Activated naive CD8-positive, alpha-beta T cell treated with anti-CD3 and anti-CD28 coated beads, Interleukin-2, amount 10 ng/mL, durations not matched to agents 7 days and 5 days (primary cell): ENCODE results near the gene CLDN9. TPM values are rescaled to one million over a fixed set of nuclear protein-coding genes. Genes with fewer than 3 reads are reported as not detected.

ENCODE experiments used
- ATAC-seq: fragments of 150-1000 bp; cut with Tn5 transposase; one replicate; pipeline ENCODE4 v1.10.0; 2021; ENCODE audit warnings: low read depth, moderate library complexity
- POLR2A ChIA-PET: fragments of 350-600 bp; sonication (Branson Sonifier 250); formaldehyde crosslinking; loops from one replicate; lab custom pipeline; 2021; ENCODE audit warnings: antibody characterized with exemption; lab: Charles Lee
- DNase-seq: peaks from one replicate; pipeline ENCODE4 v3.0.0; 2021
- H3K27ac Mint-ChIP-seq: one replicate; pipeline ENCODE4 v1.8.0; 2022; ENCODE audit warnings: mild to moderate bottlenecking, mixed read lengths
- H3K27me3 Mint-ChIP-seq: one replicate; pipeline ENCODE4 v1.8.0; 2022; ENCODE audit warnings: mild to moderate bottlenecking, moderate library complexity, mixed read lengths
- H3K36me3 Mint-ChIP-seq: one replicate; pipeline ENCODE4 v1.8.0; 2021; ENCODE audit warnings: mild to moderate bottlenecking, mixed read lengths
- H3K4me1 Mint-ChIP-seq: one replicate; pipeline ENCODE4 v1.8.0; 2021; ENCODE audit warnings: mixed read lengths
- H3K4me3 Mint-ChIP-seq: one replicate; pipeline ENCODE4 v1.8.0; 2022; ENCODE audit warnings: mild to moderate bottlenecking, moderate library complexity, mixed read lengths
- H3K9me3 Mint-ChIP-seq: one replicate; pipeline ENCODE4 v1.8.0; 2021; ENCODE audit warnings: mixed read lengths
- total RNA-seq, 2 experiments: library from RNA; stranded (reverse); gene quantifications; one replicate each; pipeline ENCODE4 v1.2.3, GENCODE V29; 2021

CLDN9 gene, protein sequence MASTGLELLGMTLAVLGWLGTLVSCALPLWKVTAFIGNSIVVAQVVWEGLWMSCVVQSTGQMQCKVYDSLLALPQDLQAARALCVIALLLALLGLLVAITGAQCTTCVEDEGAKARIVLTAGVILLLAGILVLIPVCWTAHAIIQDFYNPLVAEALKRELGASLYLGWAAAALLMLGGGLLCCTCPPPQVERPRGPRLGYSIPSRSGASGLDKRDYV
- total RNA-seq, result not detected

DNA sequence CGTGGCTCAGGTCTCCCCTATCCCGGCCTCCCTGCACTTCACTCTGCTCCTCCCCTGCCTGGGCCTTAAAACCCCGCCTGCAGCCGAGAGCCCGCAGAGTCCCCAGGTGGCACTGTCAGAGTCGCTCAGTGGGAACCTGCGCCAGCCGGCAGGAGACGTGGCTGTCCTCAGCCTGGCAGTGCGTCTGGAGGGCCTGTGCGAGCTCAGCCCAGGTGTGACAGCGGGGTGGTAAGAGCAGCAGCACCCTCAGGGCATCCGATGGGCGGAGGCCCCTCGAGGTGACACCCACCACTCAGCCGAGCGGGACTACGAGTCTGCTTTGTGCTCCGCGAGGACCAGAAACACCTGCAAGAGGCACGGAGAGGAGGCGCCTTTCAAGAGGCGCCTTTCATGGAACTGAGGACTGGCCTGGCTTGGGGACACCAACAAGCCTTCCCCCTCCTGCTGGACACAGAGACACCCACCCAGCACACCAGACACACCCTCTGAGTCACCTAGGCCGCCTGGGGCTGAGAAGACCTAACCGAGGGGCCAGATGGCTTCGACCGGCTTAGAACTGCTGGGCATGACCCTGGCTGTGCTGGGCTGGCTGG is at the start of gene CLDN9:
CLDN9 (plus strand) TSS at position 96 of the 593 bp plus-strand sequence; CDS start at position 536, 440 bp downstream.
- Mint-ChIP-seq H3K4me3 (no peak within 1 kb of the TSS), H3K4me1 (peaks cover 10% of the 10 kb centered on the region), H3K27me3 (peaks cover 39% of the 10 kb centered on the region), H3K36me3 (no peaks in the 10 kb centered on the region), H3K27ac (no peak within 1 kb of the TSS), H3K9me3 (no peaks in the 10 kb centered on the region)
- no peak for DNase-seq
- POLR2A ChIA-PET, result no interaction called here
- ATAC-seq, result no peak

DNA sequence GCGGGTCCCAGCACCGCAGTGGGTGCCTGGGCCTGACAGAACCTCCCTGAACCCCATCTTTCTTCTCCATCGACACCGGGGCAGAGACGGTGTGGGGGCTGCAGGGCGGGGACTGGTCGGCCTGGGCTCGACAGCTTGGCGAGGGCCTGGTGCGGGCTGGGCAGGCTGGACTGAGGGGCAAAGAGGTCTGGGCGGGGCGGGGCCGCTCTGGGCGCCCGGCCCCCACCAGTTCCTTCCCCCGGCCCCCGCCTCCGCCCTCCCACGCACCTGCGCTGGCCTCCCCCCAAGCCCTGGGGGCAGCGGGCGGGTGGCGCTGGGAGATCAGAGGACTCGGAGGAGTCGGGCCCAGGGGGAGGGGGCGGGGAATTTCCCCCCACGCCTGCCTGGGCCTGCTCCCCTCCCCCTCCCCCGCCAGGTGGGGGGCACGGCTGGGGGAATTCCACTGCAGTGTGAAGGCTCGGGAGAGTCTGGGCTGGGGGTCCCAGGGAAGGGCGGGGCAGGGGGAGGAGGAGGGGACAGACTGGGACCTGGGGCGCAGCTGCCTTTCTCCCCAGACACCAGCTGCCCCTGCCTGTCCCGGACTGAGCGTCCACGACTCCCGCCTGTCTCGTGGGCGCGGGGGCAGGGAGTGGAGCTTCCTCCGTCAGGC is 49.5 kb upstream of the CLDN9 start:
- H3K4me1 Mint-ChIP-seq, result peaks cover 15% of the 10 kb centered on the region
- peak overlapping the region; percentile 66 for H3K4me3 Mint-ChIP-seq
- POLR2A ChIA-PET, result interaction anchor here (1.2 kb wide), 1 partner anchor 18 kb away, joined by 5 read pairs; the partner anchor contains the start of gene PKMYT1
- H3K27me3 Mint-ChIP-seq, result peaks cover 38% of the 10 kb centered on the region
- no peaks in the 10 kb centered on the region for H3K36me3 Mint-ChIP-seq
- DNase-seq (no peak), ATAC-seq (no peak)
- no peak overlapping the region for H3K27ac Mint-ChIP-seq
- H3K9me3 Mint-ChIP-seq, result no peaks in the 10 kb centered on the region

DNA sequence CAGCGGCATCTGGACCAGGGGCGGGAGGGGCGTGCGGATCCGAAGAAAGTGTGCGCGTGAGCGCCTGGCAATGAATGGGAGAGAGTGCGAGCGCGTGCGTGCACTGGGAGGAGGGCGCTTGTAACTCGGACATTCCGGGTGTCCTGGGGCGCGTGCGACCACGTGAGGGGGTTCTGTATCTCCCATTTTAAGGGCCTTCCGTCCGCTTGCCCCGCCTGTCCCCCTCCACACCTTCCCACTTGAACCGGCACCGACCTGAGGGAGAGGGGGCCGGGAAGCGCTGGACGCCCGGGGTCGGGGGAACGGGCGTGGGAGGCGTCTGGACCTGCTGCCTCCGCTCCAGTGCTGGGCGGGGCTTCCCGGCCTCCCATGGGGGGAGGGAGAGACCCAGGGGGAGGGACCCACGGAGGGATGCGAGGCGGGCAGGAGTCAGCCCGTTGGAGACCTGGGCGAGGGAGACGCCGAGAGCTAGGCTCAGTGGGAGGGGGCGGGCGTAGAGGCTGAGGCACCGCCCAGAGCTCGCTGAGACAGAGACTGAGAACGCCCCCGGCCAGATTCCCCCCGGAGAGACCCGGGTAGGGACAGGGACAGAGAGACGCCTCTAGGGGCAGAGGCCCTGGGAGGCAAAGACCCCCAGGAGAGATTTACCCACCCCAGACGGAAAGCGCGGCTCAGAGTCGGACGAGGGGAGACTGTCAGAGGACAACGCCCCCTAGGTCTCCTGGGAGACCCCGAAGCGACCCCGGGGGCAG is 48.8 kb upstream of the CLDN9 start, which contains the start of gene KREMEN2:
KREMEN2 (plus strand) TSS at position 553 of the 752 bp plus-strand sequence. CDS start 246 bp downstream, outside the sequence.
- Mint-ChIP-seq H3K4me3 (peak within 1 kb of the TSS; percentile 71), H3K27ac (no peak within 1 kb of the TSS), H3K9me3 (no peaks in the 10 kb centered on the region), H3K36me3 (no peaks in the 10 kb centered on the region), H3K27me3 (peaks cover 39% of the 10 kb centered on the region), H3K4me1 (peaks cover 20% of the 10 kb centered on the region)
- POLR2A ChIA-PET, result interaction anchor here (1.5 to 4.1 kb wide), 2 partner anchors 8 to 17 kb away, joined by 4 to 27 read pairs; partner anchors contain the start of gene PKMYT1
- ATAC-seq, result no peak
- DNase-seq, result no peak

DNA sequence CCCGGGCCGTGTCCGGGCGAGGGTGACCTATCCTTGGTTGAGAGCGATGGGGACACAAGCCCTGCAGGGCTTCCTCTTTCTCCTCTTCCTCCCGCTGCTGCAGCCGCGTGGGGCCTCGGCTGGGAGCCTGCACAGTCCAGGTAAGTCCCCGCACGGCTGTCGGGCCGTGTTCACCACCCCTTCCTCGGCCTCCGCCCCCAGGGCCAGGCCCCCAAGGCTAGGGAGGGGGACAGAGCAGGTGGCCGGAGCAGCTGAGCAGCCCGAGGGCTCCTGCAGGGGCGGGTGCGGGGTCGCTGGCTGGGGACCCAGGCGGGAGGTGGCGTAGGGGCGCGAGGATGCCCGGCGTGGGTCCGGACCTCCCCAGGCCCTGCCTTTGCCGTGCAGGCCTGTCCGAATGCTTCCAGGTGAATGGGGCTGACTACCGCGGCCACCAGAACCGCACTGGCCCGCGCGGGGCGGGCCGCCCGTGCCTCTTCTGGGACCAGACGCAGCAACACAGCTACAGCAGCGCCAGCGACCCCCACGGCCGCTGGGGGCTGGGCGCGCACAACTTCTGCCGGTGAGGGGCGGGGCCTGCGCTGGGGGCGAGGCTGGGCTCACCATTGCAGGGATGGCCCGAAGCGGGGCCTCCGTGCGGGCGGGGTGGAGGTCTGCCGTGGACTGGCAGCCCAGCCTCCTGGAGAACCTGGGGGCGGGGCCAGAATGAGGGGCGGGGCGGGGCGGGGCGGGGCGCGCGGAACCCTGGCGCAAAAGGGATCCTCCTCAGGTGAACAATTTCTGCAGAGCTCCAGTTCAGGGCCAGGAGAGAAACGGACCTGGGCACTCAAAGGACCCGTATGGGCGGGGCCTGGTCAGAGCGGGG is 48.0 kb upstream of the CLDN9 start:
- H3K27me3 Mint-ChIP-seq, result peaks cover 39% of the 10 kb centered on the region
- peaks cover 20% of the 10 kb centered on the region for H3K4me1 Mint-ChIP-seq
- no peaks in the 10 kb centered on the region for H3K36me3 Mint-ChIP-seq
- H3K9me3 Mint-ChIP-seq, result no peaks in the 10 kb centered on the region
- POLR2A ChIA-PET, result interaction anchor here (0.5 to 4.1 kb wide), 5 partner anchors 9 to 689 kb away, joined by 4 to 27 read pairs (median 4); partner anchors contain the start of gene PKMYT1
- peak overlapping the region; percentile 71 for H3K4me3 Mint-ChIP-seq
- DNase-seq (peak; percentile 78), ATAC-seq (peak; percentile 13)
- H3K27ac Mint-ChIP-seq, result no peak overlapping the region

DNA sequence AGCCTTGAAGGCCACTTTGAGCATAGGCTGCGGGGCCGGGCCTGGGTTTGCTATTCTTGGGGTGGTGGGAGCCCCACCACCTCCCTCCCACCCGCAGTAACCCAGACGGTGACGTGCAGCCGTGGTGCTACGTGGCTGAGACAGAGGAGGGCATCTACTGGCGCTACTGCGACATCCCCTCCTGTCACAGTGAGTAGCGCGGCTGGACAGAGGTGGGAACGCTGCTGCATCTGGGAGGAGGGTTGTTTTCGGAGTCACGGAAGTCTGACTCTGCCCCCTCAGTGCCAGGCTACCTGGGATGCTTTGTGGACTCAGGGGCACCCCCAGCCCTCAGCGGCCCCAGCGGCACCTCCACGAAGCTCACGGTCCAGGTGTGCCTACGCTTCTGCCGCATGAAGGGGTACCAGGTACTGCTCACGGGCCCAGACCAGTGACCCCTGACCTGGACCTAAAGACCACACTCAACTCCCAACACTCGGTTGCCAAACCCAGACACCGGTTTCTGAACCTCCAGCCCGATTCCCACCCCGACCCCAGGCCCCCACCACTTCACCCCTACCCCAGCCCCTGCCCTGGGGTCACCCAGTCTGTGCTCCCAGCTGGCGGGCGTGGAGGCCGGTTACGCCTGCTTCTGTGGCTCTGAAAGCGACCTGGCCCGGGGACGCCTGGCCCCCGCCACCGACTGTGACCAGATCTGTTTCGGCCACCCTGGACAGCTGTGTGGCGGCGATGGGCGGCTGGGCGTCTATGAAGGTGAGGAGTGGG is 46.5 kb upstream of the CLDN9 start:
- peak; percentile 30 for DNase-seq
- peaks cover 35% of the 10 kb centered on the region for H3K27me3 Mint-ChIP-seq
- H3K9me3 Mint-ChIP-seq, result no peaks in the 10 kb centered on the region
- no peaks in the 10 kb centered on the region for H3K36me3 Mint-ChIP-seq
- no peak overlapping the region for H3K4me3 Mint-ChIP-seq
- H3K4me1 Mint-ChIP-seq, result peaks cover 28% of the 10 kb centered on the region
- H3K27ac Mint-ChIP-seq, result no peak overlapping the region
- POLR2A ChIA-PET, result interaction anchor here (1.4 to 4.1 kb wide), 3 partner anchors 10 to 15 kb away, joined by 4 to 27 read pairs (median 9); partner anchors contain the start of gene PKMYT1
- no peak for ATAC-seq

DNA sequence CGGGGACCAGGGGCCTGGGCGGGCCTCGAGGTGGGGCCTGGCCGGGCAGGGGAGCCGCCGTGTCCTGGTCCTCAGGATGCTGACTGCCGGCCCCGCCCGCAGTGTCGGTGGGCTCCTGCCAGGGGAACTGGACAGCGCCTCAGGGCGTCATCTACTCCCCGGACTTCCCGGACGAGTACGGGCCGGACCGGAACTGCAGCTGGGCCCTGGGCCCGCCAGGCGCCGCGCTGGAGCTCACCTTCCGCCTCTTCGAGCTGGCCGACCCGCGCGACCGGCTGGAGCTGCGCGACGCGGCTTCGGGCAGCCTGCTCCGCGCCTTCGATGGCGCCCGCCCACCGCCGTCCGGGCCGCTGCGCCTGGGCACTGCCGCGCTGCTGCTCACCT is 45.9 kb upstream of the CLDN9 start:
- DNase-seq, result no peak
- H3K36me3 Mint-ChIP-seq, result no peaks in the 10 kb centered on the region
- no peak overlapping the region for H3K27ac Mint-ChIP-seq
- no peak for ATAC-seq
- POLR2A ChIA-PET, result interaction anchor here (4.1 kb wide), 1 partner anchor 14 kb away, joined by 27 read pairs; the partner anchor contains the start of gene PKMYT1
- H3K9me3 Mint-ChIP-seq, result no peaks in the 10 kb centered on the region
- peaks cover 26% of the 10 kb centered on the region for H3K4me1 Mint-ChIP-seq
- H3K27me3 Mint-ChIP-seq, result peaks cover 34% of the 10 kb centered on the region
- H3K4me3 Mint-ChIP-seq, result no peak overlapping the region

DNA sequence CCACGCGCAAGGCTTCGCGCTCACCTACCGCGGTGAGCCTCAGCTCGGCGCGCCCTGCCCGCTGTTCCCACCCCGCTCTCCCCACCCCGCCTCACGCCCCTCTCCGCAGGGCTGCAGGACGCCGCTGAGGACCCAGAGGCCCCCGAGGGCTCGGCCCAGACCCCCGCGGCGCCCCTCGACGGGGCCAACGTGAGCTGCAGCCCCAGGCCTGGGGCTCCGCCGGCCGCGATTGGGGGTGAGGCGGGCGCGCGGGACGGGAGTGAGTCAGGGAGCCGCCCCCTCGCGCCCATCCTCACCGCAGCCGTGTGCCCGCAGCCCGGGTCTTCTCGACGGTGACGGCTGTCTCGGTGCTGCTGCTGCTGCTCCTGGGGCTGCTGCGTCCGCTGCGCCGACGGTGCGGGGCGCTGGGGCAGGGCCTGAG is 45.5 kb upstream of the CLDN9 start:
- POLR2A ChIA-PET, result interaction anchor here (4.1 kb wide), 1 partner anchor 14 kb away, joined by 27 read pairs; the partner anchor contains the start of gene PKMYT1
- Mint-ChIP-seq H3K9me3 (no peaks in the 10 kb centered on the region), H3K27me3 (peaks cover 30% of the 10 kb centered on the region)

DNA sequence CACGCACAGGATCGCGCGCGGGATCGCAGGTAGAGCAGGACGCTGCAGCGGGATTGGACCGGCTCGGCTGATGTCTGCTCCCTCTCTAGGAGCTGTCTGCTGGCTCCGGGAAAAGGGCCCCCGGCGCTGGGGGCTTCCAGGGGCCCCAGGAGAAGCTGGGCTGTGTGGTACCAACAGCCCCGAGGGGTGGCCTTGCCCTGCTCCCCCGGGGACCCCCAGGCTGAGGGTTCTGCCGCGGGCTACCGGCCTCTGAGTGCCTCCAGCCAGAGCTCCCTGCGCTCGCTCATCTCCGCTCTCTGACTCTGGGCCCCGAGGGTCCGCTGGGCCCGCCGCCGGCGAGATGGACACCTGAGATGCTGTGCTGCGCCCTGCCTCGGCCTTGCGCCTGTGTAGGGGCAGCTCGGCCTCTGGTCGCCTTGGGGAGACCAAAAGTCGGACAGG is 45.0 kb upstream of the CLDN9 start:
- ATAC-seq, result no peak
- Mint-ChIP-seq H3K36me3 (peaks cover 3% of the 10 kb centered on the region), H3K4me3 (peak overlapping the region; percentile 28), H3K27me3 (peaks cover 26% of the 10 kb centered on the region), H3K27ac (no peak overlapping the region), H3K9me3 (no peaks in the 10 kb centered on the region), H3K4me1 (peaks cover 27% of the 10 kb centered on the region)
- POLR2A ChIA-PET, result interaction anchor here (4.1 kb wide), 1 partner anchor 13 kb away, joined by 27 read pairs; the partner anchor contains the start of gene PKMYT1
- DNase-seq, result no peak

More for the DNA sequence above, 45.5 kb upstream of the CLDN9 start:
- Mint-ChIP-seq H3K36me3 (peaks cover 3% of the 10 kb centered on the region), H3K4me1 (peaks cover 27% of the 10 kb centered on the region), H3K27ac (no peak overlapping the region), H3K4me3 (no peak overlapping the region)
- ATAC-seq (no peak), DNase-seq (no peak)

DNA sequence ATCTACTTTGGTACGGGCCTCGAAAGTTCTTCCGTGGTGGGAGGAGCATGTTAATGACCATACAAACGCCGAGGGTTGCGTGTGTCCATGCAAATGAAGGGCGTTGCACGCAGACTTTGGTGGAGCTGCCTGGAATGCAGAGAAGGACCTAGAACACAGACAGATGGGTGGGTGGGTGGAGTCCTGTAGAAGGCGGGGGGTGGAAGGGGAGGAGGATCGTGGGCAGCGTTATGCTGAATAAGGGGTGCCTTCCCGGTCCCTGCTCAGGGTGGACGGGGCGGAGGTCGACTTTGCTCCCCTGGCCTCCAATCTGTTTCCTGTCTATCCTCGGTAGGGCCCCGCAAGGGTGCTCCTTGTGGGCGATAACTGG is 44.4 kb upstream of the CLDN9 start:
- peak overlapping the region; percentile 82 for H3K4me3 Mint-ChIP-seq
- H3K27ac Mint-ChIP-seq, result no peak overlapping the region
- no peak for DNase-seq
- peaks cover 23% of the 10 kb centered on the region for H3K27me3 Mint-ChIP-seq
- H3K9me3 Mint-ChIP-seq, result no peaks in the 10 kb centered on the region
- no peak for ATAC-seq
- peaks cover 3% of the 10 kb centered on the region for H3K36me3 Mint-ChIP-seq
- peaks cover 27% of the 10 kb centered on the region for H3K4me1 Mint-ChIP-seq
- POLR2A ChIA-PET, result interaction anchor here (4.1 kb wide), 1 partner anchor 13 kb away, joined by 27 read pairs; the partner anchor contains the start of gene PKMYT1

DNA sequence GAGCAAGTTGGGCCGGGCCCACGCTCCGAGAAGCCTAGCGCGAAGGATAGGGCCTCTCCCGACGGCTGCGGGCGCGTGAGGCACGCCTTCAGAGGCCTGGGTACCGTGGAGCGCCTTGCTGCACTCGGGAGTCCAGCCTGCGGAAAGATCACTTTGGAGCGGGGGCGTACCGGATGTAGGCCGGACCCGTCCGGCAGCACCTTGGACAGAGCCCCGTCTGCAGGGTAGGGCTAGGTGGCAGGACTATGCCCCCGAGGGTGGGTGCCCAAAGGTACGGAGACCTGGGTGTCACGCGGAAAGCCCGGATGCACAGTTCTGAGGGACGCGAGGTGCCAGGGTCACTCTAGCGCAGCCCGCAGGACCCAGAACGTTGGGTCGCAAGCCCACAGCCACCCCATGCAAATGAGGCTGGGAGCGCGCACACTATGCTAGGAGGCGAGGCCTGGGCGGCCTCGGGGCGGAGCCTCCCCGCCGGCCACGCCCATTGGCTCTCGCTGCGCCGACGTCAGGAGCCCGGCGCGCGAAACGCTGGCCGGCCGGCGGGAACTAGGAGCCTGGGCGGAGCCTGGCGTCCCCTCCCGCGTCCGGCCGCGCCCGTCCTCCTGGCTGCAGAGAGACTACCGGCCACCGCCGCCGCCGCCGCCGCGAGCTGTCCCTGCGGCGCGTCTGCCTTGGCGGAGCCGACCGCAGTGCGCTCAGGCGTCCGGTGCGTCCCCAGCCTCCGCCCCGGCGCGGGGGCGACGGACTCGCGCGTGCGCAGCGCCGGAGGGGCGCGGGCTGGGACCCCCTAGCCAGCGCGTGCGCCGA is 43.8 kb upstream of the CLDN9 start, which contains the start of gene PAQR4:
PAQR4 (plus strand) TSS at position 611 of the 807 bp plus-strand sequence. CDS start 327 bp downstream, outside the sequence.
- H3K9me3 Mint-ChIP-seq, result no peaks in the 10 kb centered on the region
- H3K4me3 Mint-ChIP-seq, result peak within 1 kb of the TSS; percentile 82
- POLR2A ChIA-PET, result interaction anchor here (0.6 to 4.1 kb wide), 8 partner anchors 8 to 286 kb away, joined by 3 to 46 read pairs (median 4); partner anchors contain the start of genes FLYWCH1, FLYWCH2, KCTD5 and PKMYT1
- ATAC-seq (peak; percentile 65), DNase-seq (peak; percentile 96)
- H3K27me3 Mint-ChIP-seq, result peaks cover 18% of the 10 kb centered on the region
- peaks cover 3% of the 10 kb centered on the region for H3K36me3 Mint-ChIP-seq
- peak within 1 kb of the TSS; percentile 61 for H3K27ac Mint-ChIP-seq
- peaks cover 27% of the 10 kb centered on the region for H3K4me1 Mint-ChIP-seq
